HG03571 (cell line): ENCODE measurements around the gene ZNF891.

Experiments used
- ATAC-seq: cut with Tn5 transposase; IDR thresholded peaks from one replicate; pipeline ENCODE4 v1.9.1; 2021; ENCODE audit not compliant: unreplicated experiment

The ZNF891 gene

GRCh38 chr12:133063556-133063955, 66.5 kb downstream of the ZNF891 start:
- no peak for ATAC-seq

- ATAC-seq, result no peak
Measured at GRCh38 chr12:133061954-133062353, 68.1 kb downstream of the ZNF891 start.

- ATAC-seq, result no peak
Measured at GRCh38 chr12:133058203-133059113, 71.6 kb downstream of the ZNF891 start.

- no peak for ATAC-seq
Measured at GRCh38 chr12:133057446-133057845, 72.6 kb downstream of the ZNF891 start.
